GM12865 (cell line): ENCODE data around the gene GMPPB.

Experiments
- DNase-seq: peaks from one replicate; pipeline ENCODE4 v3.0.0; 2010; ENCODE audit warnings: low read depth
- H3K4me3 ChIP-seq: 2 replicates; pipeline ENCODE4 v1.5.1; 2011; ENCODE audit warnings: mild to moderate bottlenecking, low read depth, low read length, control low read depth
- TF ChIP-seq, protein P1 (sequence below): IDR thresholded peaks from 2 replicates; pipeline ENCODE4 v1.5.1; 2011; ENCODE audit warnings: low read length, control low read depth, low read depth, inconsistent platforms; ENCODE audit not compliant: insufficient read depth; ENCODE audit errors: missing control alignments

GMPPB gene

DNA sequence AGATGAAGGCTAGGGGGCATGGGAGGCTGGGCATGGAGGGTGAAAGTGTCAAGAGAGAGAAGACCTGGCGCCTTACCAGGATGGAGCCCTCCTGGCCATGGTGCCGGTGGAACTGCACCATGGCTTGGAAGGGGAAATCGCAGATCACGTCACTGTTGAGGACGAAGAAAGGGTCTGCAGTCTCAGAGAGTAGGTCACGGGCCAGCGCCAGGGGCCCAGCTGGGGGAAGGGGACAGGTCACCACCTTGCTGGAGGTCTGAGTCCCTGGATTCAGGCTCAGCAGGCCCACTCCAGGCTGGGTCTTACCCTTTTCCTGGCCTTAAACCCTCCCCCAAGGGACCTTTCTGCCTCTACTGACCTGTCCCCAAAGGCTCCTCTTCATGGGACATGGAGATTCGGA, 855 bp downstream of the GMPPB start:
- TF ChIP-seq, protein P1, sequence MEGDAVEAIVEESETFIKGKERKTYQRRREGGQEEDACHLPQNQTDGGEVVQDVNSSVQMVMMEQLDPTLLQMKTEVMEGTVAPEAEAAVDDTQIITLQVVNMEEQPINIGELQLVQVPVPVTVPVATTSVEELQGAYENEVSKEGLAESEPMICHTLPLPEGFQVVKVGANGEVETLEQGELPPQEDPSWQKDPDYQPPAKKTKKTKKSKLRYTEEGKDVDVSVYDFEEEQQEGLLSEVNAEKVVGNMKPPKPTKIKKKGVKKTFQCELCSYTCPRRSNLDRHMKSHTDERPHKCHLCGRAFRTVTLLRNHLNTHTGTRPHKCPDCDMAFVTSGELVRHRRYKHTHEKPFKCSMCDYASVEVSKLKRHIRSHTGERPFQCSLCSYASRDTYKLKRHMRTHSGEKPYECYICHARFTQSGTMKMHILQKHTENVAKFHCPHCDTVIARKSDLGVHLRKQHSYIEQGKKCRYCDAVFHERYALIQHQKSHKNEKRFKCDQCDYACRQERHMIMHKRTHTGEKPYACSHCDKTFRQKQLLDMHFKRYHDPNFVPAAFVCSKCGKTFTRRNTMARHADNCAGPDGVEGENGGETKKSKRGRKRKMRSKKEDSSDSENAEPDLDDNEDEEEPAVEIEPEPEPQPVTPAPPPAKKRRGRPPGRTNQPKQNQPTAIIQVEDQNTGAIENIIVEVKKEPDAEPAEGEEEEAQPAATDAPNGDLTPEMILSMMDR: no peak
- no peak for DNase-seq
- peak overlapping the region; percentile 87 for H3K4me3 ChIP-seq

DNA sequence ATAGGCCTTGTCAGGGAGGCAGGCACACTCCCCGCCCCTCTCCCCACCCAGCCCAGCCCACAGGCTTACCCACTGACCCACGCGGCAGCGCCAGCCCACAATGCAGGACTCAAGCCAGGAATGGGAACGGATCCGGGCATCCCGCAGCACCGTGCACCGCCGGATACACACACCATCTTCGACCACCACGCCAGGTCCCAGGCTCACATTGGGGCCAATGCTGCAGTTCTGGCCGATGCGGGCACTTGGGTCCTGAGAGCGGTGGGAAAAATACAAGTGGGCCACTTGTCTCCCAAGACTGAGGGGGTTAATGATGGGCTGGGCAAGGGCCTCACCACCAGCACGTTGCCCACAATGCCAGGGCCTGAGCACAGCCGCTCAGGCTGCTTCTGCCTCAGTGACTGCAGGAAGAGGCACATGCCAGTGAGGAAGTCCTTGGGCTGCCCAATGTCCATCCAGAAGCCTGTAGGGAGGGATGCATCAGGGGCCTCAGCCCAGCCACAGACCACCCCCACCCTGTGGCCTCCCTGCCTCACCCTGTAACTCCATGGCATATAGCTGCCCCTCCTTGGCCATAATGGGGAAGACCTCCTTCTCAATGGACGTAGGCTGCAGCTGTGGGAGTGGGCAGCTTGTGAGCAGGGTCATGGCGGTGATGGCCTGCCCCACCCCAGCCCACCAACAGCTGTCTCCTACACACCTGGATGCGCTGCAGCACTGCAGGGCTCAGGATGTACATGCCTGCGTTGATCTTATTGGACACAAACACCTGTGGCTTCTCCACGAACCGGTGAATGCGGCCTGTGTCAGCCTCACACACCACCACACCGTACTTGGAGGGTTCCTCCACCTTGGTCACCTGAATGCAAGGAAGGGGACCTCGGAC, 1.6 kb downstream of the GMPPB start:
- DNase-seq: no peak
- peak overlapping the region; percentile 87 for H3K4me3 ChIP-seq
- TF ChIP-seq, protein P1: no peak

DNA sequence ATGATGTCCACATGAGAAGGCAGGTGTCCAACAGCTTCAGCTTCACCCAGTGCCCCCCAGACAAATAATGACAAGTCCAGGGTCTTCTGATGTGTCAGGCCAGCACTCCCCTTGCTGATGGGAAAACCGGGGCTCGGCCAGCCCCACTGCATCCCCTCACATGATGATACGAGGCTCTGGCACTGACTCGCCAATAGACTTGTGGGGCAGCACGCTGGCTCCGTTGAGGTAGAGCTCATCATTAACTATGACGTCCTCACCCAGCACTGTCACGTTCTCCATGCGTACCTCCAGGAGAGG, 2.2 kb downstream of the GMPPB start:
- H3K4me3 ChIP-seq: no peak overlapping the region
- DNase-seq: no peak
- TF ChIP-seq, protein P1: no peak

DNA sequence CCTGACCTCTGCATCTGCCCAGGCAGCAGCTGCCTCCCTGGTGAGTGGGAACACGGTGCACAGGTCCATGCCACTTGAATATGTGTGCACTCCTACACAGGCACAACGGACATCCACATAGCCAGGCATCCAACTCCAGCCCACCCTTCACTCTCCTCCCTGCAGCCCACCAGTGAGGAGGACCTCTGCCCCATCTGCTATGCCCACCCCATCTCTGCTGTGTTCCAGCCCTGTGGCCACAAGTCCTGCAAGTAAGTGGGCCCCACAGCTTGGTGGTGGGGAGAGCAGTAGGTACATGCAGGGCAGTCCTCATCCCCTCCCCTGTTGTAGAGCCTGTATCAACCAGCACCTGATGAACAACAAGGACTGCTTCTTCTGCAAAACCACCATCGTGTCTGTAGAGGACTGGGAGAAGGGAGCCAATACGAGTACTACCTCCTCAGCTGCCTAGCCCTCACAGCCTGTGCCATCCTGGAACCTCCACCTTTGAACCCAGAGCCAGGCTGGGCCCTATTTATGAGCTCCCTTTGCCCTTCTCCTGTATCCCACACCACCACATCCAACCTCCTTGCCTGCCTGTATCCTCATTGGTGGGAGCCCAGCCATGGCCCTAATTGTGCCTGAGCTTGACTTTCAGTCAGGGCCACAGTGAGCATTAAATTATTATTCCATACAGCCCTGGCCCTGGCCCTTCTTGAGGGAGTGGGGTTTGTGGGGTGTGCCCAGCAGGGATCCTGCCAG, 2.7 kb downstream of the GMPPB start:
- TF ChIP-seq, protein P1: no peak
- no peak for DNase-seq

DNA sequence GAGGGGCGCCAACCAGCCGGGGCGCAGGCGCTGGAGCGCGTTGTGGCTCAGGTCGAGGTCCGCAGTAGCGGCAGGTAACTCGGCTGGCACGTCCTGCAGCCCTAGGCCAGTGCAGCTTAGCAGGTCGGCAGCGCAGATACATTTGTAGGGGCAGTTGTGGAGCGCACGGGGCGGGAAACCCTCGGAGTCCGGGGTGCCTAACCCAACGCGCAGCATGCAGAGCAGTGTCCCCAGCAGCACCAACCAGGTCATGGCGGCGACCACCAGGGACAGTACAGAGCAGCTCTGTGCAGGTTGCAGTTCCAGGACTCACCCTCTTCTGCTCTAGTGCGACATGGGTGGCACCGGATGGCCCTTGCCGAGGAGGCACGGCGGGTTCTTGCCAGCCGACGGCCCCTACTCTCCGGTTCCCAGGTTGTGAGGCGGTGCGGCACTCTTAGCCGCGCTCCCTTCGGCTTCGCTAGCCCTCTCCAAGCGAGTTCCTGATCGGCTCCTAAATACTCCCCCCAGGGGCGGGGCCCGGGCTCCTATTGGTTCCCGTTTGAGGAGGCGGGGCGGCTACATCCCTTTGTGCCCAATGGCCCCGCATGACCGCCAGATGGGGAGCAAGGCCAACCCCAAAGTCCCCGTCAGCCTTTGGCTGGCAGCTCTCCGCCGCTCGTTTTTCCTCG, 4.4 kb downstream of the GMPPB start, which contains the start of gene AMIGO3:
TSS of gene AMIGO3 (minus strand) at position 471 of the 671 bp plus-strand sequence. CDS start at position 252, 219 bp downstream.
- TF ChIP-seq, protein P1: peak; percentile 80
- DNase-seq: peak; percentile 92

More for the DNA sequence above, 2.7 kb downstream of the GMPPB start:
- H3K4me3 ChIP-seq: no peak overlapping the region

DNA sequence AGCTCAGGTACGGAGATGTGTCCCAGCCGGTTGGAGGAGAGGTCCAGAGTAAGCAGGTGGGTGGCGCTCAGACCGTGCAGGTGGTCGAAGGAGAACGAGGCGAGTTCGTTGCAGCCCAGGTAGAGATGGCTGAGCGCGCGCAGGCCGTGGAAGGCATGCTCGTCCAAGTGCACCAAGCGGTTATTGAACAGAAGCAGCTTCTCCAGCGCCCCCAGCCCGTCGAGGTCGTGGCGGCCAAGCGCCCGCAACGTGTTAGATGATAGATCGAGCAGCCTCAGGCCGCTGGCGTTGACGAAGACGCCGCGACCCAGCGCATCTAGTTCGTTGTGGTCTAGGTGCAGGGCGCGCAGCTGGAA, 4.9 kb downstream of the GMPPB start:
- TF ChIP-seq, protein P1: no peak
- no peak for DNase-seq
- peak overlapping the region; percentile 32 for H3K4me3 ChIP-seq

More for the DNA sequence above, 4.4 kb downstream of the GMPPB start, which contains the start of gene AMIGO3:
- H3K4me3 ChIP-seq: peak within 1 kb of the TSS; percentile 32
